Endothelial cell of umbilical vein (primary cell): ENCODE measurements around the gene AP2A2. TPM values are rescaled to one million over a fixed set of nuclear protein-coding genes. Genes with fewer than 3 reads are reported as not detected.

Experiments
- BruUV-seq: library from RNA; stranded (reverse); fragments of 400-500 nt; replicated peaks from 2 replicates; lab custom pipeline; 2021; lab: Mats Ljungman, UMichigan
- CTCF ChIA-PET: fragments of 300-600, 350-600 bp; sonication (Branson Sonifier 250); formaldehyde crosslinking; loops from one replicate; lab custom pipeline; 2021; ENCODE audit warnings: antibody characterized with exemption, inconsistent platforms; lab: Charles Lee
- POLR2A ChIA-PET: fragments of 300-600, 350-600 bp; sonication (Branson Sonifier 250); formaldehyde crosslinking; loops from one replicate; lab custom pipeline; 2021; ENCODE audit warnings: antibody characterized with exemption, inconsistent platforms; lab: Charles Lee
- DNase-seq: peaks from one replicate; pipeline ENCODE4 v3.0.0-alpha.2; 2011; ENCODE audit warnings: low read depth, low spot score
- FAIRE-seq: peaks from 2 replicates; lab custom pipeline; 2011; peaks lifted over from hg19 to GRCh38; lab: Jason Lieb, UNC
- H2AFZ ChIP-seq: 2 replicates; pipeline ENCODE4 v1.6.0; 2012; ENCODE audit warnings: low read depth, low read length, control low read depth, inconsistent platforms
- H3K27ac ChIP-seq: 2 replicates; pipeline ENCODE4 v1.5.1; 2011; ENCODE audit warnings: low read depth, mild to moderate bottlenecking, control low read depth, low read length, moderate library complexity; ENCODE audit not compliant: insufficient read depth
- H3K27me3 ChIP-seq, 2 experiments: 2 replicates each; pipeline versions ENCODE4 v1.6.0 to v1.6.1; 2011; ENCODE audit warnings: low read length in 2 of 2, mixed read lengths in 1 of 2; ENCODE audit not compliant: control insufficient read depth in 2 of 2, insufficient read depth in 2 of 2
- H3K36me3 ChIP-seq, 2 experiments: 2 replicates in 1 of 2; 3 replicates in 1 of 2; pipeline ENCODE4 v1.5.1; 2011; ENCODE audit warnings: low read length in 2 of 2, mild to moderate bottlenecking in 1 of 2, moderate library complexity in 1 of 2; ENCODE audit not compliant: control insufficient read depth in 2 of 2, insufficient read depth in 2 of 2; ENCODE audit errors: extremely low read depth in 1 of 2
- H3K4me1 ChIP-seq: 3 replicates; pipeline ENCODE4 v1.5.1; 2011; ENCODE audit warnings: mild to moderate bottlenecking, low read length; ENCODE audit not compliant: control insufficient read depth, insufficient read depth; ENCODE audit errors: extremely low read depth
- H3K4me2 ChIP-seq: 2 replicates; pipeline ENCODE4 v1.6.1; 2011; ENCODE audit warnings: low read length, control low read depth, mixed read lengths; ENCODE audit not compliant: insufficient read depth
- H3K4me3 ChIP-seq, 3 experiments: fragments of 200-600 bp in 1 of 3; sonication (generic), shearing (Covaris generic) in 1 of 3; replicated peaks in 1 of 3; 2 replicates each; pipeline ENCODE4 v1.5.1; 2011 to 2016; ENCODE audit warnings: control low read depth in 3 of 3, low read length in 3 of 3, mild to moderate bottlenecking in 2 of 3, inconsistent platforms in 1 of 3, low read depth in 1 of 3, moderate library complexity in 1 of 3; ENCODE audit not compliant: insufficient read depth in 1 of 3
- H3K79me2 ChIP-seq: 2 replicates; pipeline ENCODE4 v1.6.0; 2012; ENCODE audit warnings: low read length, inconsistent platforms; ENCODE audit not compliant: control insufficient read depth, insufficient read depth
- H3K9ac ChIP-seq: replicated peaks from 2 replicates; pipeline ENCODE3; 2011; ENCODE audit warnings: low read length, control low read depth; ENCODE audit not compliant: insufficient read depth; ENCODE audit errors: extremely low read depth
- H3K9me1 ChIP-seq: replicated peaks from 3 replicates; pipeline ENCODE4 v1.6.0; 2011; ENCODE audit warnings: mild to moderate bottlenecking, low read length; ENCODE audit not compliant: control insufficient read depth, insufficient read depth; ENCODE audit errors: extremely low read depth
- H3K9me3 ChIP-seq: replicated peaks from 2 replicates; pipeline ENCODE4 v1.5.1; 2012; ENCODE audit warnings: low read length, inconsistent platforms; ENCODE audit not compliant: control insufficient read depth, insufficient read depth
- H4K20me1 ChIP-seq: replicated peaks from 2 replicates; pipeline ENCODE3; 2011; ENCODE audit warnings: mild to moderate bottlenecking, low read length; ENCODE audit not compliant: control insufficient read depth, insufficient read depth; ENCODE audit errors: extremely low read depth
- EZH2 ChIP-seq: IDR thresholded peaks from 2 replicates; pipeline ENCODE4 v1.6.1; 2012; ENCODE audit warnings: borderline replicate concordance, low read depth, mild to moderate bottlenecking, moderate library complexity, low read length, inconsistent platforms; ENCODE audit not compliant: severe bottlenecking
- FOS ChIP-seq: IDR thresholded peaks from 2 replicates; pipeline ENCODE4 v1.6.1; 2011; ENCODE audit warnings: mild to moderate bottlenecking, low read length, moderate library complexity, borderline replicate concordance; ENCODE audit not compliant: insufficient read depth
- GATA2 ChIP-seq: IDR thresholded peaks from 2 replicates; pipeline ENCODE4 v1.7.0; 2011; ENCODE audit warnings: low read depth, mild to moderate bottlenecking, moderate library complexity, mixed read lengths, low read length; ENCODE audit not compliant: insufficient read length, insufficient read depth
- JUN ChIP-seq: IDR thresholded peaks from 2 replicates; pipeline ENCODE4 v1.6.1; 2011; ENCODE audit warnings: borderline replicate concordance, low read depth; ENCODE audit not compliant: insufficient read length, insufficient read depth
- MYC ChIP-seq: IDR thresholded peaks from one replicate; pipeline ENCODE4 v1.6.1; 2011; ENCODE audit warnings: mild to moderate bottlenecking, low read depth, low read length
- POLR2A ChIP-seq: IDR thresholded peaks from 2 replicates; pipeline ENCODE4 v1.6.1; 2012; ENCODE audit warnings: low read depth, mild to moderate bottlenecking, control low read depth, low read length
- POLR2AphosphoS5 ChIP-seq: IDR thresholded peaks from 2 replicates; pipeline ENCODE4 v1.6.1; 2012; ENCODE audit warnings: low read depth, mild to moderate bottlenecking, control low read depth, low read length, moderate library complexity; ENCODE audit not compliant: insufficient read depth
- dilution Hi-C: fragments of 300-500 bp; cut with MboI; formaldehyde crosslinking; loops from one replicate; pipeline ENCODE4 v1.15.0; 2019; ENCODE audit warnings: low sequenced_read_pairs; ENCODE audit not compliant: extremely low pct_ligation_motif_present
- intact Hi-C: fragments of 100-400 bp; cut with micrococcal nuclease; formaldehyde crosslinking; loops from one replicate; pipeline ENCODE4 v1.10.0; 2022
- polyA plus RNA-seq, 4 experiments: library from polyadenylated mRNA; depleted of rRNA in 3 of 4; stranded (reverse) in 3 of 4; unstranded in 1 of 4; fragments of >200 nt; gene quantifications; 2 replicates each; pipeline versions ENCODE4 v1.2.1 to v1.2.3, GENCODE V29; 2011 to 2012; ENCODE audit warnings: missing spikeins in 1 of 4
- total RNA-seq: library from RNA; stranded (reverse); gene quantifications from 2 replicates; pipeline ENCODE4 v1.2.3, GENCODE V29; 2021
- TF ChIP-seq, protein P1 (sequence below), 2 donors: IDR thresholded peaks; 1 replicate in 1 of 2; 2 replicates in 1 of 2; pipeline ENCODE4 v1.5.1; 2011; ENCODE audit warnings: low read length in 2 of 2, mild to moderate bottlenecking in 2 of 2, moderate library complexity in 2 of 2, control low read depth in 1 of 2, inconsistent platforms in 1 of 2, low read depth in 1 of 2; ENCODE audit not compliant: insufficient read depth in 1 of 2; ENCODE audit errors: extremely low read depth in 1 of 2
- TF ChIP-seq, protein P2 (sequence below): IDR thresholded peaks from 2 replicates; pipeline ENCODE4 v1.6.1; 2011; ENCODE audit not compliant: insufficient read depth, insufficient read length

The AP2A2 gene
- total and polyA plus RNA-seq, 2 donors (not counting 3 experiments of a cell fraction or from before 2014, with no cell fraction given): 89.5 to 92.6 TPM

DNA sequence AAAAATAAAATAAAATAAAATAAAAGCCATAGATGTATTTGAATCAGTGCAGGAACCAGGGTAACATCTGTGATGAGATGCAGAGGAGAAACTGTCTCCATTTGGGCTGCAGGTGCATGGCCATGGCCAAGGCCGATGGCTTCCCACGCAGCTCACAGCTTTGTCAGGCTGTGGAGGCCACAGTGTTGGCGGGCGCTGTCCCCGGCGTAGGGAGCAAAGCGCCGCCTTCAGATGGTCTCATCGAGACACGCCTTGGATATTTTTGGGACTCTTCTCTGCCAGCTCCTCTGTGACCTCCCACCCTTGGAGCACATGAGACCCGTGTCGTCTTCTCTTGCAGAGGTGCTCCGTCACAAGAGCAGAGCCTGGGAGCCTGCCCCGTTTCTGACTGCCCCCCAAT, 72.2 kb downstream of the AP2A2 start:
- dilution Hi-C loops: no loop called here
- Histone ChIP-seq H3K4me2 (no peak overlapping the region), H3K36me3 (peaks cover 9 to 48% of the 10 kb centered on the region in 2 experiments), H3K9ac (no peak overlapping the region), H3K79me2 (peaks cover 2% of the 10 kb centered on the region), H3K9me3 (no peaks in the 10 kb centered on the region), H3K27me3 (no peaks in the 10 kb centered on the region), H3K4me1 (no peaks in the 10 kb centered on the region), H2AFZ (no peak overlapping the region), H3K27ac (no peak overlapping the region), H3K4me3 (no peak overlapping the region), H3K9me1 (no peaks in the 10 kb centered on the region), H4K20me1 (no peaks in the 10 kb centered on the region)
- POLR2A ChIA-PET: no interaction called here
- CTCF ChIA-PET: no interaction called here
- FAIRE-seq (no peak), DNase-seq (no peak)
- no TSS peak for BruUV-seq
- intact Hi-C loops: no loop called here
- TF ChIP-seq MYC: no peak

DNA sequence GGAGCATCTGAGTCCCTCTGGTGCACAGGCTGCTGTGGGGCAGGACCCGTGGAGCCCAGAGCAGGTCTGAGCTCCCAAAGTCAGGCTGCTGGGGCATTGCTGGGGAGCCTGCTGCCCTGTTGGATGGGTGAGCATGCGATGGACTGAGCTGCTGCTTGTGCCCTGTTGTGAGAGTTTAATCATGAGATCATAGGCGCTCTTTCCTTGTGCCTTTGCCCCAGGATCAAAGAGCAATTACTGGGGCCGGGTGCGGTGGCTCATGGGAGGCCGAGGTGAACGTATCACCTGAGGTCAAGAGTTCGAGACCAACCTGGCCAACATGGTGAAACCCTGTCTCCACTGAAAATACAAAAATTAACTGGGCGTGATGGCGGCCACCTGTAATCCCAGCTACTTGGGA, 73.3 kb downstream of the AP2A2 start:
- ChIA-PET POLR2A (no interaction called here), CTCF (interaction anchor here (1.2 kb wide), 1 partner anchor 10 kb away, joined by 3 read pairs; no protein-coding TSS in a partner anchor)
- no peak overlapping the region for H3K4me3 ChIP-seq
- H3K9me1 ChIP-seq: no peaks in the 10 kb centered on the region
- H4K20me1 ChIP-seq: no peaks in the 10 kb centered on the region
- no peak for DNase-seq
- dilution Hi-C loops: no loop called here
- H3K9me3 ChIP-seq: no peaks in the 10 kb centered on the region
- intact Hi-C loops: no loop called here
- no peaks in the 10 kb centered on the region for H3K4me1 ChIP-seq
- peaks cover 2% of the 10 kb centered on the region for H3K79me2 ChIP-seq
- TF ChIP-seq FOS: no peak
- no peak for TF ChIP-seq MYC
- TF ChIP-seq GATA2: no peak
- TF ChIP-seq, protein P1, sequence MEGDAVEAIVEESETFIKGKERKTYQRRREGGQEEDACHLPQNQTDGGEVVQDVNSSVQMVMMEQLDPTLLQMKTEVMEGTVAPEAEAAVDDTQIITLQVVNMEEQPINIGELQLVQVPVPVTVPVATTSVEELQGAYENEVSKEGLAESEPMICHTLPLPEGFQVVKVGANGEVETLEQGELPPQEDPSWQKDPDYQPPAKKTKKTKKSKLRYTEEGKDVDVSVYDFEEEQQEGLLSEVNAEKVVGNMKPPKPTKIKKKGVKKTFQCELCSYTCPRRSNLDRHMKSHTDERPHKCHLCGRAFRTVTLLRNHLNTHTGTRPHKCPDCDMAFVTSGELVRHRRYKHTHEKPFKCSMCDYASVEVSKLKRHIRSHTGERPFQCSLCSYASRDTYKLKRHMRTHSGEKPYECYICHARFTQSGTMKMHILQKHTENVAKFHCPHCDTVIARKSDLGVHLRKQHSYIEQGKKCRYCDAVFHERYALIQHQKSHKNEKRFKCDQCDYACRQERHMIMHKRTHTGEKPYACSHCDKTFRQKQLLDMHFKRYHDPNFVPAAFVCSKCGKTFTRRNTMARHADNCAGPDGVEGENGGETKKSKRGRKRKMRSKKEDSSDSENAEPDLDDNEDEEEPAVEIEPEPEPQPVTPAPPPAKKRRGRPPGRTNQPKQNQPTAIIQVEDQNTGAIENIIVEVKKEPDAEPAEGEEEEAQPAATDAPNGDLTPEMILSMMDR (IDR thresholded peaks at IDR 0.05; ENCODE audit: extremely low read depth in 1 of 2, insufficient read depth in 1 of 2, low read depth in 1 of 2, low read length in 2 of 2): no peak
- TF ChIP-seq, protein P2, sequence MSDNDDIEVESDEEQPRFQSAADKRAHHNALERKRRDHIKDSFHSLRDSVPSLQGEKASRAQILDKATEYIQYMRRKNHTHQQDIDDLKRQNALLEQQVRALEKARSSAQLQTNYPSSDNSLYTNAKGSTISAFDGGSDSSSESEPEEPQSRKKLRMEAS: no peak
- TF ChIP-seq JUN: no peak
- TF ChIP-seq POLR2A: no peak
- TF ChIP-seq POLR2AphosphoS5: no peak
- no peak for TF ChIP-seq EZH2
- H3K27me3 ChIP-seq: no peaks in the 10 kb centered on the region
- H3K27ac ChIP-seq: no peak overlapping the region
- no peak overlapping the region for H3K4me2 ChIP-seq
- H2AFZ ChIP-seq: no peak overlapping the region
- no TSS peak for BruUV-seq
- no peak overlapping the region for H3K9ac ChIP-seq
- no peak for FAIRE-seq
- H3K36me3 ChIP-seq: peaks cover 9 to 46% of the 10 kb centered on the region in 2 experiments
